NCI-H524 (cell line): ENCODE measurements around the gene RPRD1B.

Source experiments
- DNase-seq, 2 experiments: peaks; one replicate each; lab custom pipeline; 2025; lab: John Stamatoyannopoulos, UW

RPRD1B gene, protein sequence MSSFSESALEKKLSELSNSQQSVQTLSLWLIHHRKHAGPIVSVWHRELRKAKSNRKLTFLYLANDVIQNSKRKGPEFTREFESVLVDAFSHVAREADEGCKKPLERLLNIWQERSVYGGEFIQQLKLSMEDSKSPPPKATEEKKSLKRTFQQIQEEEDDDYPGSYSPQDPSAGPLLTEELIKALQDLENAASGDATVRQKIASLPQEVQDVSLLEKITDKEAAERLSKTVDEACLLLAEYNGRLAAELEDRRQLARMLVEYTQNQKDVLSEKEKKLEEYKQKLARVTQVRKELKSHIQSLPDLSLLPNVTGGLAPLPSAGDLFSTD

DNA sequence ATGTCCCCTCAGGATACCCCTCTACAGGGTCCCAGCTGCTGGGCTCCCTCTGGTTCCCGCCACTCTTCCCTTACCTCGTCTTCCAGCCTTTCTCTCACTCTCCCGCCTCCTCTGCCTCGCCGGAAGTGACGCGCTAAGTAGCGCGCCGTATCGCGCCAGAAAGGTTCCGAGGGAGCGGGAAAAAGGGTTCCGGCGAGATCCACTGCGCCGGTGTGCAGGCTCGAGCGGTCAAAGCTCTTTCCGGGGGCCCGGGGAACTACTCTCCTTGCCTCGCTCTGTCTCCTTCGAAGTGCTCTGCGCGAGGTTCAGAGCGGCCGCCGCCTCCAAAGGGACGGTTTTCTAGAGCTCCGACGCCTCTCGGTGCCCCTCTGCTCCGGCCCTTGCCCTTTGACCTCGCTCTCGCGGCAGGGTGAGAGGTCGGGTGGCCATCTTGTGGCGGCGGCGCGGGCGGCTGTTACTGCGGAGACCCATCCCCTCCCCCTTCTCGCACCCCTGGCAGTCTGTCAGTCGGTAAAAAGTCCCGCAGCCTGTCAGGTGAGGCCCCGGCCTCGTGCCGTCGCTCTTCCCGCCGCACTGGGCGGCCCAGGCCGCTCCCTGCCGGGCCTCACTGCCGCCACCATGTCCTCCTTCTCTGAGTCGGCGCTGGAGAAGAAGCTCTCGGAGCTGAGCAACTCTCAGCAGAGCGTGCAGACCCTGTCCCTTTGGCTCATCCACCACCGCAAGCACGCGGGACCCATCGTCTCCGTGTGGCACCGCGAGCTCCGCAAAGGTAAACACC lies at the start of gene RPRD1B, which contains the start of gene TTI1:
RPRD1B (plus strand) TSS at position 417 of the 778 bp plus-strand sequence; CDS start at position 619, 202 bp downstream.
TTI1 (minus strand) TSS at position 127 of the 778 bp plus-strand sequence. CDS start 19,640 bp downstream, outside the sequence.
- DNase-seq = peak; percentile 85 to 93

DNA sequence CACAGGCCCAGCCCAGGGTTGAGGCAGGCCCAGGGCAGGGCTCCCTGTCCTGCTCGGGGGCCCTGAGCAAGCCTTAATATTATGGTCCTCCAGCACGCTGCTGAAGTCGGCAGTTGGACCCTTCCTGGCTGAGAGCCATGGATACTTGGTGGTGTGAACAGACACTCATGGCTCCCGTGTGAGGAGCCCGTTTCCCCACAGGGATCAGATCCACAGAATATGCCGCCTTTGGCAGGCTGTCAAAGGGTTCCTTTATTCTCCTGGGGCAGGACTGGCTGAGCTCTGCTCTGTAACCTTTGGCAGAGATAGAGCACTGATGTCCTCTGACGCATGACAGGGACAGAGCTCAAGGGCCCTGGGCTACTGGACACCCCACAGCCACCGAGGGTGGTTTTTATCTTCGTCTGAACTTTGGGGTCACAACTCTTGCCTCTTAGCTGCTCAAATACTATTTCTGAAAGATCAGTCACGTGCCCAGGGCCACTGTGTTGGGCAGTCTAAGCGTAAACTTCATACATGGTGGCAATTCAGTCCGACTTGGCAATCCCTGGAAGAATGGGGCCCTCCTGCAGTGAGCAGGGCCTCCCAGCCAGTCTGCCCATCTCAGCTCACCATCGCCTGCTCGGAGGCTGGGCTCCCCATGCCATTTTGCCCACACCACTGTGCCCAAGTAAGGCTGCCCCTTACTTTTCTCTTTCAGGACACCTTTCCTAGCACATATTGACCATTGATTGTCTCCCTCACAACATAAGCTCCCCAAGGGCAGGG lies 49.3 kb upstream of the RPRD1B start:
- DNase-seq = no peak

DNA sequence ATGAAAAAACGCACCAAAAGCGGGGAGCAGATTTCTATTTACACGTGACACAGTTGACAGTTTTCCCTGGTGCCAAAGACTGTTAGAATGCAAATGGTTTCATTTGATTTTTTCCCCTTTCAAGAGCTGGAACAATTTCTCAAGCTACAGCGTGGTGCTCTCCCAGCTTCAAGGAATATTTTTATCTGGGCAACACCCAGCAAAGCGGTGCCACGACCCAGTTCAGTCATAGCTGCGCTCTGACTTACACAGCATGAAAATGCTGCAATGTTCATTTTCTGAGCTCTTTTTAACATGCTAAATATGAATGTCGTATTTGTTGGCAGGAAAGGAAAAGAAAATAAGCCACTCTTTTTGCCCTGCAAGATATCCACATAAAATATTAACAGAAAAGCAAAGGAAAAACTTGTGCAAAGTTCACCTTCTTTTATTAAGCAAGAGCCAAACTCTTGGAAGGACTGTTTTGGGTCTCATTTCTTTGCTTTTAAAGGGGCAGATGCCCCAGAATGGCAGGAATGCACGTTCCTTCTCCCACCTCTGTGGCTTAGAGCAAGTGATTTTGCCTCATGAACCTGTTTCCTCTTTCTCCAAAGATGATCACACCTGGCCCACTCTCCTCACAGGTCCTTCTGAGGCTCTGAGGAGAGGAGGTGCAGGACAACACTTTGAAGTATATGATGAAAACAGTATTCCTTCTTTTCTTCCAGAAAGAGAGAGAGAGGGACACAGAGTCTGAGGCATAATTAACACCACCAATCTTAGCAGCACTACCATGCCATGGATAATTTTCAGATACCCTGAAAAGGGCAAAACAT lies 47.3 kb upstream of the RPRD1B start:
- no peak for DNase-seq

DNA sequence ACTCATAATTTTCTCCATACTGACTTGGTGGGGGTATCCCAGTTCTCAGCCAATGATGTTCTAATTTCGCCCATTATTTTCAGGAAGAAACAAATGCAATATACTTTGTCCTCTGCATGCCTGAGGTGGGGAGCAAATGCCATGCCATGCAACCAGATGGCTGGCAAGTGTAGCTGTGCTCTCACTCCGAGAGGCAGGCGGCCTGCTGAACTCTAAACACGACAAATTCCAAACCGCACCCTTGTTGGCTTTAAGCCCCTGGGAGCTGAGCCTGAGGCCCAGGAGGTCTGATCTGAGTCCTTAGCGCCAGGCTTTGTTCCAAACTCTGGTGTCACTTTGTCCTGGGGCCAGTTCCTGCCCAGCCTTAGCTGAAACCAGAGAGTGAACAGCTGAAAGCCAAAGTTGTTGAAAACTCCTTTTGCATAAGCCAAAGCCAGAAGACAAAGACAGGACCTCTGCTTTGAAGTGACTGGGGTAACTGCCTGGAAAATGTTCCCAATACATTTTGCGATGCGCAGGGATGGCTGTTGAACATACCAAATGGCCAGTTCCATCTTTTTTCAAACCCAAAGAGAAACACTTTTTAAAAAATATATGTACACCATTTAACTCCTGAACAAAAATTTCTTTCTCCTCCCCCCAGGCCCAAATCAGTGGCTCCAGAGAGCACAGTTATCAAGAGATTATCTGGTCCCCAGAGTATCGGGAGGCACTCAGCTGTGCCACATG lies 46.5 kb upstream of the RPRD1B start:
- DNase-seq = peak; percentile 64 to 87

DNA sequence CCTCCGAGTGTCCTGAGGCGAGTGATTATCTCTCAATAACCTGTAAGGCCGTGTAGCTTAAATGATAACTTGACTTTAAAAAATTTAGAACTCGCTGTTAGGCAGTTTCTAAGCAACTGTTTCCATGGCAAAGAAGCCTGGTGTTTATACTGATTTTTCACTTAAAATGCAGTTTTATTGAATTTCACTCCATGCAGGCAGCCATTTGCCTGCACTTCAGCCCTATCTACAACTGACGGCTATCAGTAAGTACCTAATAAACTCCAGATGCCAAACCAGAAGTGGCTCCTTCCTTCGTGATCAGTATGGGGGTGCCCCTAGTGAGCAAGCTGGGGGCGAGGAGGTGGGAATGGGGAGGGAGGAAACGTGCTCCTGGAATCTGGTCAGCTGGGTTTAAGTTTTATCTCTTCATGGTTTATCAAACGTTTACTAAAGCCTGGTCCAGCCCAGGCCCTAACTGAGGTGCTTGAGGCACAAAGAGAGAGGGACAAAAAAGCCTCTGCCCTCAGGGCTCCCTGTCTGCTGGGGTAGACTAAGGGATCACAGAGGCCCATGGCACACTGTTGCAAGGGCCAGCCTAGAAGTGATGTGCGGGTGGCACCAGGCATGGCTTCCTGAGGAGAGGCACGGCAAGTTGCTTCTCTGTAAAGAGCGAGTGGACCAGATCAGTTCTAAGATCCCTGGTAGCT lies 45.8 kb upstream of the RPRD1B start:
- peak in 1 of 2 experiments; percentile 75 for DNase-seq

DNA sequence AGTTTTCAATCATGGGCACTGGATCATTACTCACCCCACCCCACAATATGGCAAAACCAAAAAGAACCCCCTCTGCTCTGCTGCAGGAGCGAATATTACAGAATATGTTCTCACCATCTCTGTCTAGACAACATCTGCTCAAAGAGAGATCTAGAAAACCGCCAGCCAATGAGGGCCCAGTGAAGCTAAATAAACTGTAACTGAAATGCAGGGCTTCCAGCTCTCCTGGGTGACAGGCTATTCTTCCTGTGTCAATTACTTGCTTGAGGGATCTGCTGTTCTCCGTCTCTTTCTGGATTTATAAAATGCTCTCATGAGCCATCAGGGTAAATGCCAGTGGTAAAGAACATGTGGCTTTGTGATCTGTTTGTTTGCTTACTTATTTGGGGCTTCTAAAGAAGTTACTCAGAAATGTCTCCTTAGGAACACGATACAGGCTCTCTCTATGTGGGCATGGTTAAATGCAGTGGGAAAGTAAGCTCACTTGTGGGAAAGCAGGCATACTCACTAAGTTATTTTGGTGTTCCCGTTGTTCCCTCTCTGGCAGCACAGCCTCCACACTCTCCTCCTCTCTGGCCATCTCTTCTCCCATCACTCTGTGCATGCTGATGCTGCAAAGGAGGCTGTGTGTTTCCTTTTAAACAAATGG lies 45.1 kb upstream of the RPRD1B start:
- DNase-seq = peak in 1 of 2 experiments; percentile 25

DNA sequence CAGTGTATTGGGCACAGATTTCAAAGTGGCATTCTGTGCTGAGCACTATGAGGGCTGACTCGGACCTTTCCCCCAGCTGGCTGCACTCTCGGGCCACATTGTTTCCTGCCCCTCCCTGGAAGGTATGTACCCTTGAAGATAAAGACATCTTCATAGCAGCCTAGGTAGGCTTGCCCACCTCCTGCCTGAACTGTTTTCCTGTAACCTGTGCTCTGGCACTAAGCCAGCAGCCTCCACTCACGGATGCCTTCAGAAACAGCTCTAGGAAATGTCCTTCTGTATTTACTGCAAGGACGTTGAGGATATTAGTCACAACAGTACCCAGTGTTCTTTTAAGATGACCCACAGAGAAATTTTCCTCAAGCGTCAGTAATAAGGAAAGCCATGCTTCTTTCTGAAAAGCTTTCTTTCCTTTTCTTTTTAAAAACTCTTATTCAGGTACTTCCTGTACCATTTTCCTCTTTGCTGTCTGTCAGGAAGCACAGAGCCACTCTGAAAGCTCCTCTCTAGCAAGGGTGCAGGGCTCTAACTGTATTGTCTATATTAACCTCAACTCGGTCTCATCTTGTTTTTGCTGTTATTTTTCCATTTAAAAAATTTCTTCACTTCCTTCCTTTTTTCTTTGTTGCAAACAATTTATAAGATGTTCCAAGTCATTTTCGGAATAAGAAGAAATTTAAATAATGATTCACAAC lies 43.8 kb upstream of the RPRD1B start:
- no peak for DNase-seq

DNA sequence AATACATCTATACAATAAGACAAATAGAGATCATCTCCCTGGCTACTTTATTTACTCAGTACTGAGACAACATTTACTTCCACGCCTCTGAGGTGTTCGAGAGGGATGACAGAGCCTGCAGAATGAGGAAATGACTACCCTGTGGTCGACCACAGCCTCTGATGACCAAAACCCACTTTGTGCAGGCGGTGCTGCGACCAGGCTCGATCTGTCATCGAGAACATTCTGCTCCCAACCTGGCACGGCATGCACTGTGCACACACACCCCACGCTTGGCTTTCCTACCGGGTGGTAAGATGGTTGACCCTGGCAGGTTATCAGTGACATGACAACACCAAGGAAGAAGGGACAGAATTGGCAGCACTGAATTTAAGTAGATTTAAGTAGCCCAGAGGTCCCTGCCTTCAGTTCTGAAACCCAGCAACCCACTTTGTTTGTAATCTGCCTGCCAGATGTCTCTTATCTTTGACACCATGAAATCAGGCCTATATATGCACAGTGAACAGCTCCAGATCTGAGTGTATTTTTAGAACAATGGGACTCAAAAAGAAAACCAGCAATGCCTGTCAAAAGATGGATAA lies 42.9 kb upstream of the RPRD1B start:
- peak; percentile 38 to 81 for DNase-seq

DNA sequence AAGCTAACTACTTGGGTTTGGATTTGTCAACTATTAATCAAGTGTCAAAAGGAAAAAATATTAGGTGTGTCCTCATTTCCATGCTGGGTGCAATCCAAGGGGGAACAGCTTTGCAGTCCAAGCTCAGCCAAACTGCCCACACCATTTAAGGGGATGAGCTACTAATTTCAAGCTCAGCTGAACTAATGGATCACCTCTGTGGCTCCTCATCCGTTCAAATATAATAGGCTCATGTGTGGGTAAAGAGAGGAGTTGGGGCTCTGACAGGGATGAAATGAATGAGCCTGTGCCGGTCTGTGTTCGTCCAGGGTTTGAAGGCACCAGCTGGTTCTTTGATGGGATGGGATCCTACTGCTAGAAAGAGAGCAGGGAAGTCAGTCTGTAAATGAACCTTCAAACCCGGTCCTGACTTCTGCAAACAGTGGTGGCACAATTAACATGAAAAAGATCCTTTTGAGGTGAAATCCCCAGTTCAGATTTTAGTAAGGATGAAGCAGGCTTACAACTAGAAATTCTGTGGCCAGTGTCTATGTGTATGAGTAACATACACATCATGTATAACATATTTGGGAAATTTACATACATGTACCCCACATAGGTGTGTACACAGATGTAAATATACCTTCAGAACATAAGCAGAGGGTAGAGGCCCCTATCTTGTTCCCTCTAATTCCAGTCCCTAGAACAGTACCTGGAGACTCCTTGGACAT lies 42.2 kb upstream of the RPRD1B start:
- DNase-seq = peak; percentile 38 to 47

DNA sequence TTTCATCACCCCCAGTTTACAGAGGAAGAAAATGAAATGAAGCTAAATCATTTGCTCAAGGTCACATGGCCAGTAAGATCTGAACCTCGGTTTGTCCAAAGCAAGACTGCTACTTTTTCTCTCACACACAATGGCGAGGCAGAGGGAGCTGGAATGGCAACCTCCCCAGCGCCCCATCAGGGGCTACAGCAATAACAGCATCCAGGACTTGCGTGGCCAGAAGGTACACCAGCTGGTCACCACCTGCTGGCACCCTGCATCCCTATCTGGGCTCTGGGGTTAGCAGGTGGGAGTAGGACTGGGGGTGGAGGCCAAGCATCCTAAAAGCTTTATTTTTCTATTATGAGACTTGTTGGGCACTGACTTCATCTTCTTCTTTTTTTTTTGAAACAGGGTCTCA lies 41.6 kb upstream of the RPRD1B start:
- peak; percentile 69 to 93 for DNase-seq

DNA sequence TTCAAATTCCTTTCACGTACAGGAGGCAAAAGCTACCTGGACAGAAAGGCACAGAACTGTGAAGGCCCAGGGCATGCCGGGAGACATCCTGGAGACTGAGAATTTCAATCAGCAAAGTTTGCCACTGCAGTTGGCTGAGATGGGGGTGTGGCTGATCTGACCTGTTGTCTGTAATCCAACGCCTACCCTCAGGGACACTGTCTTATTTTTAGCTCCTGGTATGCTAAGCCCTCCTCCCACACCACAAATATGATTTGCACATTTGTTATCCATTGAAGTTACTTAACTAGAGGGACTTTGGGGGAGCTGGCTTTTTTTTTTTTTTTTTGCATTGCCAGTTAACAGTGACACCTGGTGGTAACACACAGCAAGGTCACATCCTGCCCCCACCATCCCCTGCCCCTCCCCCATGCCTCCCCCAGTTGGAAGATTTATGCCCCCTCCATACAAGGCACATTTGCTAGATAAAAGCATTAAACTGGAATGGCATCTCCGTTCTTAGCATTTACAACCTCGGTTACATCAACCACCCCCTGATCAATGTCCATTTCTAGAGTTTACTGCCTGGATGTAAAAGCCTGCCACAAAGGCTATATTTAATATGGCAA lies 40.6 kb upstream of the RPRD1B start:
- DNase-seq = peak; percentile 22 to 55

DNA sequence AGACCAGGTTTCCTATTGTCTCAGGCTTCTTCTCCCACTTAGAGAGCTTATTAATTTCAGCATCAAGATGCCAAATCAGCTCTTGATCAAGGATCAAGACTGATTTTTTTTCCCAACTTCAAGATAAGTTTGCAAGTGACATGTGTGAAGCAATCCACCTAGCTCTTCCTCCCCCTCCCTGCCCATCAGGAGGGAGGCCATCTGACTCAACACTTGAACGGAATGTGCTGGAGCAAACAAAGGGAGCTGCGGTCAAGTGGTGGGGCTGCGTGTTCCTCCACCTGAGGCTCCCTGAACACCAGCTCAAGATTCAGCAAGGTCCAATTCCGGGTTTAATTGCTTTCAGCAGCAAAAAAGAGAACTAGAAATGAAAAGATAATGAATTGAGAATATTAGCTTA lies 39.0 kb upstream of the RPRD1B start:
- peak; percentile 67 to 84 for DNase-seq

DNA sequence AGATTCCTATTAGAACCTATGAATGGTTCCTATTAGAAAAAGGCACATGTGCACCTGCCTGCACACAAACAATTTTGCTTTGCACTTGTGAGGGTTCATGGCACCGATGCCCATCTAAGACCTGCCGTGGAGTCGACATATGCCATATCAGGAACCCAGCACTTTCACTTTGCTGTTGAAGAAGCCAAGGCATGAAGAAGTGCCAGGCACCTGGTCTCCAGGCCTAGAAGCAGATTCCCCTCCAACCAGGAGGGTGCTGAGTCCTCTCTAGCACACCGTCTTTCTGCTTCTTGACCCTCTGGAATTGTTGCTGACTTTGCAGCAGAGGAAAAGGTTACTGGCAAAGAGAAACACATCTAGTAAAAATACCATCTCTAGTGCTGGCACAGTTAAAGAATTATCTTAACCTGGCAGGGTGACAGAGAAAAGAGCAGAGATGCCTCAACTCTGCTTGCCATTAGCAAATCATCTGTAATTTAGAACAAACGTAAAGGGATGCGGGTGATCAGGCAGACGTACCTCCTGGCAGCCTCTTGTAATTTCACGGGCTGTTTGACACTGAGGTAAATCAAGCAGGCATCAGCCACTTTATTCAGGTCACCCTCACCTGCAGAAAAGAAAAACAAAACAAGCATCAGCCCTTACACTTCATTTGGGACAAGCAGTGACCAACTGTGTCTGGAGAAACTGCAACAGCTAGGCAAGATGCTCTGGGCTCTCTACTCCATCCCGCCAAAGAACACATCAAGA lies 37.5 kb upstream of the RPRD1B start:
- no peak for DNase-seq

DNA sequence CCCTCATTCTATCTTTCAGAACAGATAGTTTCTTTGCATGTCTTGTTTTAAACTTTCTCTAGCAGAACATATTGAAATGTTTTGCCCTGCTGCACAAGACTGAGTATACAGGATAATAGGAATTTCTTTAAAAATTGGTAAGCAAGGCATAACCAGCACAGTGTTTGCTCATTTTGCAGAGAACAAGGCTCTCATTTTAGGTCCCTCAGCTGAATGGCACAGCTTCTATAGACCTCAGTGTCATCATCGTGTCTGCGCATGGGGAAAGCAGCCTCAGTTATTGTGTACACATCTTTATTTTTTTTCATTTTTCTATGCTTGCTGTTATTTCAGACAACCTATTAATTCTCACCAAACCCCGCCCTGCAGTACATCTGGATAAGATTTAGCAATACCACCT lies 36.0 kb upstream of the RPRD1B start:
- DNase-seq = no peak

DNA sequence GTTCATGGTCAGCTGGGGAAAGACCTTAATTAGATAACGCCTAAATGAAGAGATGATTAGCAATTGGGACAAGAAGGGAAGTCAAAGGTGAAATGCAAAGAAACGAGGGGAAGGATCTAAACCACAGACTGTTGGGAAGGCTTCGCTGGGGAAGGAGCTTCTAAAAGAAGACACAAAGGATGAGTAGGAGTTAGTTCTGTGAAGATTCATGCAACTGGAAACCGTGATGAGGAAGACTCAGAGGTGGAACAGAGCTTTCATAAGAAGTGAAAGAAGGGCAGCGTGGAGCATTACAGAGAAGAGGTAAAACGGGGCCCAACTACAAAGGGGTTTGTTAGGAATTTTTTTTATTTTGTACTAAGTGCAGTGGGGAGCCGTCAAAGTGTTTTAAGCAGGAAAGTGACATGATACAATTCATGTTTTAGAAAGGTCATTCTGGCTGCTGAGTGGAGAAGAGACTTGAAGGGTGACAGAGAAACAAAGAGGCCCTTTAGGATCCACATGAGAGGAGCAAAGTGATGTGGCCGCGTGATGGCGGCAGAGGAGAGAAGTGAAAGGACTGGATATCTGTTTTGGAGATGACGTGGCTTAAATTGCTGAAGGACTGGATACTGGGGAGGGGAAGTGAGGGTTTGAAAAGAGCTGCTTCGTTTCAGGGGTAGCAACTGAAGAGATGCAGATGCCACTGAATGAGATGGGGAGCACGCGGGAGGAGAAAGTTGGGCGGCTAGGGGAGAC lies 33.9 kb upstream of the RPRD1B start:
- DNase-seq = no peak

DNA sequence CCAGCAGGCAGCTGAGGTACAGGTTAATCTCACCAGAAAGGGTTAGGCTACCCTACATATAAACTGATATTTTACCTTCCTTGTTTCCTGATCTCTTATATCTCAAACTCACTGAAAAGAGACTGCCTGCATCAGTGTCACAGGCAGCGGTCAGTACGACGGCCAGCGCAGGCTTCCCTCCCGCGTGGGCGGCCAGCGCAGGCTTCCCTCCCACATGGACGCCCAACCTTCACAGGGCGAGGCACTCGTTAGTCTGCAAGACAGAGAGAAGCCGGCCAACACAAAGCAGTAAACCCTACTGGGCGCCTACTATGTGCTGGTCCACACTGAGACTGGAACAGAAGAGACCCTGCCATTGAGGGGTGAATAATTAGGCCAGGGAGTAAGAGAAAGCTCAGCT lies 33.3 kb upstream of the RPRD1B start:
- no peak for DNase-seq
